ENCODE data around the gene SFXN2.
"Not testable (repeated sequence)": the region's sequence is repeated elsewhere in the genome, so short reads cannot be mapped to it uniquely, and the experiment has no call there.

Gene SFXN2, protein sequence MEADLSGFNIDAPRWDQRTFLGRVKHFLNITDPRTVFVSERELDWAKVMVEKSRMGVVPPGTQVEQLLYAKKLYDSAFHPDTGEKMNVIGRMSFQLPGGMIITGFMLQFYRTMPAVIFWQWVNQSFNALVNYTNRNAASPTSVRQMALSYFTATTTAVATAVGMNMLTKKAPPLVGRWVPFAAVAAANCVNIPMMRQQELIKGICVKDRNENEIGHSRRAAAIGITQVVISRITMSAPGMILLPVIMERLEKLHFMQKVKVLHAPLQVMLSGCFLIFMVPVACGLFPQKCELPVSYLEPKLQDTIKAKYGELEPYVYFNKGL

DNA sequence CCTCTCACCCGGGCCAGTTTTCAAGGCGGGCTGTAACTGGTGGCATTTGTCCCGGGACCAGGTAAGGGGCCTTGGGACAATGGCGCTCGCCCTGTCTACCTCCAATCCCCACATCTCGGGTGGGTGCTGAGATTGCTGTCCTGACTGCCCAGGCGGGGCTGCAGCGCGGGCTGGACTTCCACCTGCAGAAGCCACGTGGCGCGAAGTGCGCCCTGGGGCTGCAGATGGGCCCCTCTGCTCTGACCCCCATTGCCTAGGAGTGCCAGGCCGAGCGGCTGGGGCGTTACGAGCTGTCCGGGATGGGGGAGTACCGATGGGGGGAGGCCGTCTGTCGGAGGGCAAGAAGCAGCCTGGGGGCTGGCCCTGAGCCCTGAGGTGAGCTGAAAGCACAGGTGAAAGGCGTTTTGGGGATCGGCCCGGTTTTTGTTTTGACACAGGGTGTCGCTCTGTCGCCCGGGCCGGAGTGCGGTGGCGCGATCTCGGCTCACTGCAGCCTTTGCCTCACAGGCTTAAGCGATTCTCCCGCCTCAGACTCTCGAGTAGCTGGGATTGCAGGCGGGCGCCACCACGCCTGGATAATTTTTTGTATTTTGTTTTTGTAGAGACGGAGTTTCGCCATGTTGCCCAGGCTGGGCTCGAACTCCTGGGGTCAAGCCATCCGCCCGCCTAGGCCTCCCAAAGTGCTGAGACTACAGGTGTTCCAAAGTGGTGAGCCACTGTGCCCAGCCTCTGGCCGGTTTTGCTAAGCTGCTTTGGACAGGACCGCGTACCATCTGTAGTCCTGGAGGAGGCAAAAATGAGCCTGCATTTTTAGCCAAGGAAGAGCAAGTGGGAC is at the start of gene SFXN2:
Gene SFXN2, plus strand, starts transcription at position 16 of the 835 bp plus-strand sequence. CDS start 12,001 bp downstream, outside the sequence.
- peak; percentile 1 for DNase-seq (ENCODE audit: low read depth, low spot score)

- DNase-seq (ENCODE audit: low read depth, low spot score): no peak
Observed at GRCh38 chr10:102665904-102666509, 48.4 kb upstream of the SFXN2 start.

DNA sequence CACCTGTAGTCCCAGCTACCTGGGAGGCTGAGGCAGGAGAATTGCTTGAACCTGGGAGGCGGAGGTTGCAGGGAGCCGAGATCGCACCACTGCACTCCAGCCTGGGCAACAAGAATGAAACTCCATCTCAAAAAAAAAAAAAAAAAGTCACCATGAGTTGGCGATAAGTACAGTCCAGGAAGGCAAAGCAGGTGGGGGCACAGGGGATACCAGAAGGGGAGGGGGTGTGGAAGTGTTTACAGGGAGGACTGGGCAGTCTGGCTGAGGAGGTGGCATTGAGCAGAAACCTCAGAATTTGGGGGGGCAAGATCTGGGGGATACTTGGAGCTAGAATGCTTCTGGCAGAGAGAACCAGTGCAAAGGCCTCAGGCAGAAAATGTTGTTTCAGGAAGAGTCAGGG is 47.0 kb upstream of the SFXN2 start:
- DNase-seq (ENCODE audit: low read depth, low spot score): not testable (repeated sequence)

DNA sequence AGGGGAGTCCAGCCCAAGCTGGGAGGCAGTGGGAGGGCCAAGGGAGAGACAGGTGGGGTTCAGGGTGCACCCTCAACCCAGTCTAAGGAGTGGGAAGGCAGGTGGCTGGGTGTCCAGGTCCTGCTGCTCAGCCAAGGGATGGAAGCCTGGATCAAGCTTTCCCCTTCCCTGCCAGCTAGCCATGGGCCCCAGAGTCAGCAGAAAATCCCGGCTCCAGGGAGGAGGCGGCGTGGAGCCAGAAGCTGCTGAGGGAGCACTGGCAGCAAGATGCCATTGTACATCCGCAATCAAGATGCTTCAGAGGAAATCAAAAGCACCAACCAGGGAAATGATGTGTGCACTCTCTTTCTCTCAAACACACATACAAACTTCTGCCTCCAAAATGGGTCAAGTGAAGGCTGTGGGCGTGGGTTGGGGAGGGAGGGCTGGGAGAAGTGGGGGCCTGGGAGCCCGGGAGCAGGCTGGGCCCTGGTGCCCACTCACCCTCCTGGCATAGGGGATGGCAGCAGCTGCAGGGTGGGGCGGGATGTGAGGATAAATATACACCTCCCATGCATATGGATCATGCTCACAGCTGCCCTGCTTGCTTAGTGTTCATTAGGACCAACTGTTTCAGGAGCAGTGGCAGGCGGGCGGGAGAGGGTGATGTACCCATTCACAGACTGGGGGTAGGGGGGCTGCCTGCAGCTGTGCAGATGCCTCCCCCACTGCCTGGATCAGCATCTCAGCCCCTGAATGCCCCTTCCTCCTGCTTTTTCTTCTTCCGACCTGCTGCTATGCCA is 45.9 kb upstream of the SFXN2 start:
- DNase-seq (ENCODE audit: low read depth, low spot score): no peak

GRCh38 chr10:102669206-102670064 is 45.0 kb upstream of the SFXN2 start:
- no peak for DNase-seq (ENCODE audit: low read depth, low spot score)

GRCh38 chr10:102670065-102670670 is 44.3 kb upstream of the SFXN2 start:
- no peak for DNase-seq (ENCODE audit: low read depth, low spot score)

DNA sequence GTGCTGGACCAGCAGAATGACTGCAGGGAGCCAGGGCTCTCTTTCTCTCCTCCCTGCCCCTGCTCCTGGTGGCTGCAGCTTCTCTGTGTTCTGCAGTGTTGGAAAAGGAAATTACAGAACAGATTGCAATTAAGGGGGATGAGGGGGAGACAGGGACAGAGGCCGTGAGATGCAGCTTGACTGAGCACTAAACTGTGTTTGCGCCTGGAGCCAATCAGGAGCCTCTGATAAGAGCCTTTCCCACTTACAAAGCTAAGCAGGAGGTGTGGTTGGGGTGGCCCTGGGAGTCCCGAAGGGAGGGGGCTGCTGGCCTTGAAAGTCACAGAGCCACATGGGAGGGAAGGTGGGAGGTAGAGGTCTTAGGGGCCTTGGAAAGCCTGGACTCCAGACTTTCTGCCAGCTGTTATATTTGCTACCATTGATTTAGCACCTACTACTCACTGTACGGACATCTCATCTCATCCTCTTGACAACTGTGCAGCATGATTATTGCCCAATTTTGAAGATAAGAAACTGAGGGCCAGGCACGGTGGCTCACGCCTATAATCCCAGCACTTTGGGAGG is 43.5 kb upstream of the SFXN2 start:
- DNase-seq (ENCODE audit: low read depth, low spot score): no peak

GRCh38 chr10:102673236-102673818 is 41.1 kb upstream of the SFXN2 start:
- DNase-seq (ENCODE audit: low read depth, low spot score): no peak

- DNase-seq (ENCODE audit: low read depth, low spot score): peak; percentile 25
Observed at GRCh38 chr10:102673819-102674511, 40.5 kb upstream of the SFXN2 start.

- DNase-seq (ENCODE audit: low read depth, low spot score): no peak
Observed at GRCh38 chr10:102674566-102674965, 39.9 kb upstream of the SFXN2 start.

- DNase-seq (ENCODE audit: low read depth, low spot score): no peak
Observed at GRCh38 chr10:102675011-102675665, 39.3 kb upstream of the SFXN2 start.

DNA sequence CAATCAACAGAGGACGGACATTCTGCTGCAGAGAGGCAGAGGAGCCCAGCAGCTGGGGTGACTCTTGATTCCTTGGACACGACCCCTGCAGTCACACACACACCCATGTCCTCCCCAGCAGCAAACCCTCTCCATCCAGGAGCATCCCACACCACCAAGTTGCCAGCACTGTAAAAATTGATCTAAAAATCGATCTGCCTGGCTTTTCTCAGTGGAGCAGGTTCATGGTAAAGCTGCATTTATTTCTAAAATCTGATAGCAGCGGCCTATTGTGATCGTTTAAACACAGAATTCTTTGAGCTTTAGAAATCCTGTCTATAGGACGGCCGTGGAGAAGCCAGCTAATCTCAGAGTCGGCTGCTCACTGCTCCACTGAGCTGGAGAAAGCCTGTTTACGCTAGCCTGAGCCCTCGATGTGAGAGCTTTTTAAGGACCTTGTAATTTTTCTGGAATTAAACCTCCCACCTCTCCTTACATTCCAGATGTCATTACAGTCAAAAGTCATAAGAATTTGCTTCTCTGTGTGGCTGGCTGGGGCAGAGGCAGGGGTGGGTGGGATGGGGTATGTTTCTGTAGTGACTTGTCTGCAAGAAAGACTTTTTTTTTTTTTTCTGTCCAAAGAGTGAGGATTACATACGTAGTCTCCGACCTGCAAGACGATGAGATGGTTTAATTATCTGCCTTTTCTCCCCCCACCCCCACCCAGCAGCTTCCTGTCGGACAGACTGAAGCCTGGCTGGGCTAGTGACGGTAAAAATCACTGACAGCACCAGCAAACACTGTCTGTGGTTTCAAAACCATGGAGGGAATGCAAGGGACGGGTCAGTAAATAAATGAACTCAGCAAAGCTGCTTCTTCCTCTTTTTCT is 38.5 kb upstream of the SFXN2 start:
- no peak for DNase-seq (ENCODE audit: low read depth, low spot score)

GRCh38 chr10:102676534-102677315 is 37.7 kb upstream of the SFXN2 start:
- no peak for DNase-seq (ENCODE audit: low read depth, low spot score)

- DNase-seq (ENCODE audit: low read depth, low spot score): no peak
Observed at GRCh38 chr10:102677331-102678067, 36.9 kb upstream of the SFXN2 start.

- no peak for DNase-seq (ENCODE audit: low read depth, low spot score)
Observed at GRCh38 chr10:102678068-102678400, 36.4 kb upstream of the SFXN2 start.

- no peak for DNase-seq (ENCODE audit: low read depth, low spot score)
Observed at GRCh38 chr10:102678842-102679289, 35.6 kb upstream of the SFXN2 start.
